Thyroid gland (tissue), 4 donors: ENCODE data around the gene PTCSC3.

Experiments used
- CTCF ChIP-seq, 6 experiments: fragments of 200-600 bp in 3 of 6; fragments of 450-650 bp in 3 of 6; sonication (generic) in 3 of 6; IDR thresholded peaks; one replicate each; pipeline ENCODE4 v1.5.1; 2016 to 2019; ENCODE audit warnings: antibody characterized with exemption in 6 of 6, mild to moderate bottlenecking in 2 of 6, inconsistent platforms in 1 of 6, moderate library complexity in 1 of 6
- POLR2A ChIP-seq, 2 donors: fragments of 450-650 bp; IDR thresholded peaks; one replicate each; pipeline ENCODE4 v1.6.1; 2017; ENCODE audit warnings: antibody characterized with exemption in 2 of 2, mild to moderate bottlenecking in 2 of 2, moderate library complexity in 1 of 2

DNA sequence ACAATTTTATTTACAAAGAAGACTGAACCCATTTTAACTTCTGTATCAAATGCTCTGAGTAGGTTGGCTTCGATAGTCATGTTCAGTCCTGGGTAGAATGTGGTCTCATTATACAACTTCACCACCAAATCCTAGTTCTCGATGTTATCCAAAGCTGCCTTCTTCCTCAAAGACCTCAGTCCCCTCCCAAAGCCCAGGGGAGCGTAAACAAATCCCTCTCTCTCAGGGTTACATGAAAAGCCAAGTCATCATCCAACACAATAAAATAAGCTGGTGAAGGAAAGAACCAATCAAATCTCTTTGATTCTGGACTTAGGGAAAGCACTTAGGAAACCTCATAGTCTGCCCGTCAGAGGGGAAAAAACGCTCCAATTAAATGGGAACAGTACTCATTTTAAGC is 9.1 kb downstream of the PTCSC3 start:
- TF ChIP-seq CTCF (IDR thresholded peaks at IDR 0.05) (no peak), POLR2A (IDR thresholded peaks at IDR 0.05) (no peak)
